NCI-H526 (cell line): ENCODE results near the gene SARDH.
A peak's percentile ranks its signal among the peaks of the same experiment; 100 is the strongest.

Experiments used
- DNase-seq, 2 experiments: peaks; one replicate each; lab custom pipeline; 2025; lab: John Stamatoyannopoulos, UW

Gene SARDH

GRCh38 chr9:133669182-133669801 lies 68.9 kb downstream of the SARDH start:
- DNase-seq, result no peak

DNA sequence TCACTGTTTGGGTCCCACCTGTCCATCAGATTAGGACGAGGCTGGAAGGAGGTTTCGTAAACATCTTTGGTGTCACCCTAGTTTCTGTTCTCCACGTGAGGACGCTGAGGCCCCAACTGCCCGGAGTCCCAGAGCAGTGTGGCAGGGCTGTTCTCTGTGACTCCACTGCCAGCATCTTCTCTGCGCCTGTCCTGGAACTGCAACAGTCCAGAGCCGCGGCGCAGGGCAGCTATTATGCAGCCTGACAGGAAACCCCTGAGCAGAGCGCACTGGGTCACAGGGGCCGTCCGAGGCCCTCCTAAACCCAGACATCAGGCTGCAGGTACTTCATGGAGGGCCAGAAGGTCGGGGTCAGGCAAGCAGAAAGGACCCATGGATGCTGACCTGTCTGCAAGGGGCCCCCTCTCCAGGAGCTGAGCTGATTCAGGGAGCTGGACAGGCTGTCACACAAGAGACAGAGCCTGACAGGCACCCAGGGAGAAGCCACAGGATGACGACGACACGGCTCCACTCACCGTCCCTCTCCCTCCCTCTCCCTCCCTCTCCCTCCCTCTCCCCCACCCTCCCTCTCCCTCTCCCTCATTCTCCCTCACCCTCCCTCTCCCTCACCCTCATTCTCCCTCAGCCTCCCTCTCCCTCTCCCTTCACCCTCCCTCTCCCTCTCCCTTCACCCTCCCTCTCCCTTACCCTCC lies 70.2 kb downstream of the SARDH start:
- DNase-seq, result no peak

- DNase-seq, result no peak
These were observed 71.3 kb downstream of the SARDH start for GRCh38 chr9:133666845-133667244.

DNA sequence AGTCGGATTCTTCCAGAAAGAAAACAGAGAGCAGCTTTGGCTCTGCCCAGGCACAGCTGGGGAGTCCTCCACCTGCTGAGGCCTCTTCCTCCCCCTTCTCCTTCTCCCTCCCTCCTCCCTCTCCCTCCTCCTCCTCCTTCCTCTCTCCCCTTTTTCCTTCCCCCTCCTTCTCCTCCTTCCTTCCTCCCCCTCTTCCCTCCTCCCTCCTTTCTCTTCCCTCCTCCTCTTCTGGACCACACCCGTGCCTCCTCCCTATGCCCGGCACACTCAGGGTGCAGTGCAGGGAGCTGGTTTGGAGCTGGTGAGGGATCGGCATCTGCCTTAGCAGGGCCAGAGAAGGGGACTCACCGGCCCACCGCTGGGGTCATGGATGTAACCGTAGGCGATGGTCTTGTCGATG lies 71.8 kb downstream of the SARDH start:
- no peak for DNase-seq

DNA sequence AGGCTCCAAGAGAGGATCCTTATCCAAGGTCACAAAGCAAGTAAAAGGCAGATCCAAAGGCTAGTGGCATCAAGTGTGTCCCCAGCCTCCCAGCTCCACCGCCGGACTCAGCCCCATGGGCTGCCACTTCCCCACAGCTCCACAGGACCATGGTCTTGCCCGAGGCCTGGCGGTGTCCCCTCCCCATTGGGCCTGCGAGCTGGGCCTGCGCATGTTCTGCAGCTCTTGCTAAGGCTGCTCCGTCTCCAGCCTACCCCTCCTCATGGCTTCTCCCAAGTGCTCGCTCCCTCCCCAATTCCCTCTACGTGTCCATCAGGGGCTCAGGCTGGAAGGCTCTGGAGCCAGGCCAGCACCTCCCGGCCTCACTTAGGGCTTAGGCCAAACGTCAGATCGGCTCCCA lies 72.6 kb downstream of the SARDH start:
- DNase-seq, result no peak

DNA sequence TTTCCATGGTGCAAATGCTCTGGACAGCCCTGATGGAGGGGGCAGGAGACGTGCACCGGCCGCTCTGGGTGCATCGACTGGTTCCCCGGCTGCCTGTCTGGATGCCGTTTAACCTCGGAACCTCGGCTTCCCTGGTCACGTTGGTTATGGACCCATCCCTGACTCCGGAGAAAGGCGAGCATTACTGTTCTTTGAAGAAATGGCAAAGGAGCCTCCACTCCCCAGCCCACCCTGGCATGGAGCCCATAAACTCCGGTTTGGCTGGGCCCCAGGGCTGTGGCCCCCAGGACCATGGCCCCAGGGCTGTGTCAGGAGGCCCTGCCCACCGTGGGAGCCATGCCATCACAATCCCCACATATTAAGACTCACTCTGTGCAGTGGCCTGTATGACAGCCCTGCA lies 73.1 kb downstream of the SARDH start:
- no peak for DNase-seq

DNA sequence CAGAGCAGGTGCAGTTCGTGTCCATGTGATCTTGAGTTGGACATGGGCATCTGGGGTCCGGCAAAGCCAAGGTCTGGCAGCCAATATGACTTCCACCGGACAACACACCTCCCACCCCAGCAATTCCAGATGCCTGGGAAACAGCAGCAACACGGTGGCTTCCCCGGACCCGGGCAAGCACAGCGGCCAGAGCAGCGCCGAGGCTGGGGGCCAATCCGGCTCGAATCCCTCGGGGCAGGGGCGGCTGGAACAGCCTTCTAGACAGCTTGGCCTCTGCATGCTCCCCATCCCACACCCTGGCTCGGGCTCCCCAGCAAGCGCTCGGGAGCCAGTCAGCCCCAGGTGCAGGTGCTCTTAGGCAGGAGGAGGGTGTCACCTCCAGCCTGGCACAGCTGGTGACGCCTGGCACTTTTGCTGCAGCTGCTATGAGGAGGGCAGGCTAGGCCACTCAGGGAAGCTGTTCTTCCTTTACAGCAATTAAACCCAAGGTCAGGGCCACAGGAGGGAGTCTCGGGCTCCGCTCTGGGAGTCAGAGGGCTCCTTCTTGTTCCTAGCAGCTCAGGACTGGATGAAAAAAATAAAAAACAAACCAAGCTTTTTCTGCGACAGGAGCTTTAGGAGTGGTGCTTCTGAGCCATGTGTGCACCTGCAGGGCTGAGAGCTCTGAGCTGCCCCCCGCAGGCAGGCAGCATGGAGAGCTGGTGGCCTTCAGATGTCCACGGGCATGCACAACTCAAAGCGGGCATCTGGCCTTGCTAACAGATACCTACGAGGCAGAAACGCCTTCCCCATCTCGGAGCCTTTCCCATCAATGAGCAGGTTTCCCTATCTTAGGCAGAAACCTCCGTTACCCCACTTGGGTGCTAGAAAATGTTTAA lies 73.7 kb downstream of the SARDH start:
- DNase-seq, result no peak

GRCh38 chr9:133661846-133662540 lies 76.2 kb downstream of the SARDH start:
- DNase-seq, result no peak

GRCh38 chr9:133659516-133659915 lies 78.6 kb downstream of the SARDH start:
- DNase-seq, result no peak

- DNase-seq, result peak in 1 of 2 experiments; percentile 50
These were observed 79.4 kb downstream of the SARDH start for GRCh38 chr9:133658442-133659431.

DNA sequence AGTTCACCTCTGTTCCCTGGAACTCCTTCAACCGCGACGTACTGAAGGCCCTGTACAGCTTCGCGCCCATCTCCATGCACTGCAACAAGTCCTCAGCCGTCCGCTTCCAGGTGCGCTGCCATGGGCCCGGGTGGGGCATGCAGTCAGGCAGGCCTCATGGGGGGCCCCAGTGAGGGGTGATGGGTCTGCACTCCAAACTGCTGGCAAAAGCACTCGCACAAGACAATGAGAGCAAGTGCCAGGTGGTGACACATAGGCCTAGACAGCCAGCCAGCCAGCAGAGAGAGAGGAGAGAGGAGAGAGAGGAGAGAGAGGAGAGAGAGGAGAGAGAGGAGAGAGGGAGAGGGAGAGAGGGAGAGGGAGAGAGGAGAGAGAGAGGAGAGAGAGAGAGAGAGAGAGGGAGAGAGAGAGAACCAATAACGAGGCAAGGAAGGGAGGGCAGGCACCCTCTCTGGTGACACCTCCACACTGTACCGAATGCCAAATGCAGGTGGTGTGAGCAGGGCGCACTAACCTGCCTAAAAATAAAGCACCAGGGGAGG lies 81.0 kb downstream of the SARDH start:
- no peak for DNase-seq

GRCh38 chr9:133656211-133657119 lies 81.7 kb downstream of the SARDH start:
- DNase-seq, result peak in 1 of 2 experiments; percentile 13

DNA sequence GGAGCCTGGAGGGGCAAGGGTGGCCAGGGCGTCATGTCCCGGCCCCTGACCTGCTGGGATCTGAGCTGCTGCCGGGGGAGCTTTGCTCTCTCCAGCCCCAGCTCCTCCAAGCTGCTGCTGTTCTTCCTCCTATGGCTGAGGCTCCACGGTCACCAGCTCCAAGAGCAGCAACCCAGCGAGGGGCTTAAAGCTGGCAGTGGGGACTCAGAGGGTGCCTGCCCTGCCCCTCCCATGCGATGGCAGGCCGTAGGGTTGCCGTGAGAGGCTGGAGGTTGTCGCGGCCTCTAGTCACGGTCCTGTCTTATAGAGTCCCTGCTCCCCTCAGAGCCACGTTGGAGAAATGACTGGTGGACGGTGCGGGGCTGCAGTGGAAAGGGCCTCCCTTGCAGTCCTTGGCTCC lies 82.5 kb downstream of the SARDH start:
- DNase-seq, result no peak

- no peak for DNase-seq
These were observed 83.2 kb downstream of the SARDH start for GRCh38 chr9:133654736-133655657.

DNA sequence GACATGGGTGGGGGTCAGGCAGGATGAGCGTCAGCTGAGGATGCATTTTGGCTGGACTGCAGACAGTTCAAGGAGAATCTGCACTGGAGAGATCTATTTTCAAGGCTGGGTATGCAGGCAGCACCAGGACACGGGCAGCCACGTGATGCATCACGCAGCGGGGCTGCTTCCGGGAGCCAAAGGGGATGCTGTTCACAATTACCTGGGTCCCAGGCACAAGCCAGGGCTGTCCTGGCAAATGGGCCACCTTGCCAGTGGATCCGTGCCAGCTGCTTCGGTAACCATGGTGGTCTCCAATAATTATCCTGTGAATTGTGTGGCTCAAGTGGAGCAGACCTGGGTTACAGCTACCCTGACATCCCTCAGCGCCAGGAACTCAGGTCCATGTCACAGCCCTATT lies 84.5 kb downstream of the SARDH start:
- DNase-seq, result no peak

DNA sequence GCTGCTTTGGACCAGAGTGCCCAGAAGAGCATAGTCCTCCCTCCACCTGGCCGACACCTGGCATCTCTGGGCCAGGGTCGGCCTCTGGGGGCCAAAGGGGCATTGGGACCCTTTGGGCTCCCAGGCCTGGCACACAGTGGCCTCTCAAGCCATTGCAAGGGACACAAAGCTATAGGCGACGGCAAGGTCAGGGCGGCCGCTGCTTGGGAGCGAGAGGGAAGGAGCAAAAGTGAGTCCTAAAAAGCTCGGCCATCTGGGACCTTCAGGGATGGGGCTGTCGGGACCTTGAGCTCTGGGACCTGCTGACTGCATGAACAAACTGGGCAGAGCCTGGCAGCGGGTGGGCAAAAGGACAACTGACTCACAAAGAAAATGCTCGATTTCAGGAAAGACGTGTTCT lies 88.1 kb downstream of the SARDH start:
- DNase-seq, result no peak

DNA sequence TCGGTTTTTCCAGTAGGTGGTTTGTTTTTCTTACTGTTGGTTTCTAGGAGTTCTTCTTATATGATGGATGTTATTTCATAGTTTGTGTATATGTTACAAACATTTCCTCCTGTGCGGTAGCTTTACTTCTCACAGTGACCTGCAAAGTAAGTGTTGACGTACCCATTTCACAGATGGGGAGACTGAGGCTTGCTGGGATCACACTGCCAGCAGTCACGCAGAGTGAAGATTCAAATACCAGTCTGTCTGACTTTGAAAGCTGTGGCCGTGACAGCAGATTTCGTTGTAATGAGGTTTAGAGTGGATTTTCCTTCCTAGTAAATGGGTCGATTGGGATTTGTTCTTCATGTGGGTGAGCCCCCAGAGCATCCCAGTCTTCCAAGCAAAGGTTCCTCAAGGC lies 89.0 kb downstream of the SARDH start:
- no peak for DNase-seq

GRCh38 chr9:133647765-133648469 lies 90.2 kb downstream of the SARDH start:
- DNase-seq, result no peak
